Bone marrow (tissue), 2 donors: ENCODE measurements around the gene DMKN.
"Not testable (repeated sequence)": the region's sequence is repeated elsewhere in the genome, so short reads cannot be mapped to it uniquely, and the experiment has no call there.

ENCODE experiments used
- DNase-seq, 2 donors: peaks; one replicate each; lab custom pipeline; 2025; lab: John Stamatoyannopoulos, UW

The DMKN gene

DNA sequence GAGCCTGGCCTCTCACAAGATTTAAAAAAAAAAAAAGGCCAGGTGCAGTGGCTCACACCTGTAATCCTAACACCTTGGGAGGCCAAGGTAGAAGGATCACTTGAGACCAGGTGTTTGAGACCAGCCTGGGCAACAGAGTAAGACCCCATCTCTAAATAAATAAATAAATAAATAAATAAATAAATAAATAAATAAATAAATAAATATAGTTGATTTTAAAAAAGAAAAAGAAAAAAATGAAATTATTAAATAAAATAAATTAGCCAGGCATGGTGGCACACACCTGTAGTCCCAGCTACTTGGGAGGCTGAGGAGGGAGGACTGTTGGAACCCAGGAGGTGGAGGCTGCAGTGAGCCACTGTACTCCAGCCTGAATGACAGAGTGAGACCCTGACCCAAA lies 51.7 kb downstream of the DMKN start:
- not testable (repeated sequence) for DNase-seq

DNA sequence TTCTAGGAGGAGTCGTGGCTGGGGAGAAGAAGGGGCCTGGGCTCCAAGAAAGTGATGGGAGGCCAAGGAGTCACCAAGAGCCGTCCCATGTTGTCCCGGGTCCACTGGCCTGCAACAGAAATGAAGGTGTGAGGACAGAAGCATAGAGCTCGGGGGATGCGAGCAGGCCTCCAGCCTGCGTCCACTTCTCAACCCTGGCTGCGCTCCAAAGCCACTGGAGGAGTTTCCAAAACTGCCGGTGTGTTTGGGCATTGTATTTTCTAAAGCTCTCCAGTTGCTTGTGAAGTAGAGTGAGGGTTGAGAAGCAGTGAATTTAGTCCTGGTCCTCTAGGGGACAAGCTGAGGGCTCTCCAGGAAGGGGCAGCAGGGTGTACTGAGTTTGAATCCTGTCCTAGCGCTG lies 52.4 kb downstream of the DMKN start:
- no peak for DNase-seq

DNA sequence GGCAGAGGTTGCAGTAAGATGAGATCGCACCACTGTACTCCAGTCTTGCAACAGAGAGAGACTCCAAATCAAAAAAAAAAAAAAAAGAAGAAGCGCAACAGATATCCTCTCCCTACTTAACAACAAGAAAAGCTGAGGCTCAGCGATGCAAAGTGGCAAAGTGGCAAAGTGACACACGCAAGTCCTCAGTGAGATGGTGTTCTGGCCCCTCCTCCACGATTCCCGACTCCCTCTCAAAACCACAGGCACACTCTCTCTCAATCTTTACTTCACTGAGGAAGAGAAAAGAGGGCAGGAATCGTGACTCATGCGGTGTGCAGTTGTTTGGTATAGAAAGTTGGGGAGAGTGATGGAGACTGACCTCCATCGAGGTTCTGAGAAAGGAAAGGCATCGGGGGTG lies 52.8 kb downstream of the DMKN start:
- peak in 1 of 2 donors; percentile 23 for DNase-seq

DNA sequence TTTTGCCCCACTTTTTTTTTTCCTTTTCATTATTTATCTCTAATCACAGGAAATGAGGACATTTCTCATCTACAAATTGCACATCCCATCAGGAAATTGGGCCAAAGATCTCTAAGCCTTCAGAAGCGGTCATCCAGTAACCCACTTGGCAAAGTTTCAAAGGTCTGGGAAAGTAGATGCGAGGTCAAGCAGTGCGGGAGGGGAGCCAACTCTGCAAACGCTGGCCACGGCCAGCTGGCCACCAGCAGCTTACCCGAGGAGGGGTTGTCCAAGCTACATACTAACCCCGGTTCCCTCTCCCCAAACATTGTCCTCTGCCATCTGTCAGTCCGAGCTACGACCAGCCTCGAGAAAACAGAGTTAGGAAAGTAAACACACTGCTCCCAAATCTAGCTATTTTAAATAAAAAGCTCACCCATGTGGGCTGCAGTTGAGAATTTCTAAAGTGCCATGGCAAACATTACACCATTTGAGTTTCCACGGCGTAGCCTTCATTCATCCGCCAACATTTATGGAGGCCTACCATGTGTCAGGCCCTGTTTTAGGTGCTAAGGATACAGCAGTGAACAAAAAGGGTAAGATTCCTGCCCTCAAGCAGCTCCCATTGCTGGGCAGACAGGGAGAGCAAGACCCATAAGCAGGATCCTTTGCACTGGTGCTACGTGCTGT lies 53.9 kb downstream of the DMKN start:
- no peak for DNase-seq

DNA sequence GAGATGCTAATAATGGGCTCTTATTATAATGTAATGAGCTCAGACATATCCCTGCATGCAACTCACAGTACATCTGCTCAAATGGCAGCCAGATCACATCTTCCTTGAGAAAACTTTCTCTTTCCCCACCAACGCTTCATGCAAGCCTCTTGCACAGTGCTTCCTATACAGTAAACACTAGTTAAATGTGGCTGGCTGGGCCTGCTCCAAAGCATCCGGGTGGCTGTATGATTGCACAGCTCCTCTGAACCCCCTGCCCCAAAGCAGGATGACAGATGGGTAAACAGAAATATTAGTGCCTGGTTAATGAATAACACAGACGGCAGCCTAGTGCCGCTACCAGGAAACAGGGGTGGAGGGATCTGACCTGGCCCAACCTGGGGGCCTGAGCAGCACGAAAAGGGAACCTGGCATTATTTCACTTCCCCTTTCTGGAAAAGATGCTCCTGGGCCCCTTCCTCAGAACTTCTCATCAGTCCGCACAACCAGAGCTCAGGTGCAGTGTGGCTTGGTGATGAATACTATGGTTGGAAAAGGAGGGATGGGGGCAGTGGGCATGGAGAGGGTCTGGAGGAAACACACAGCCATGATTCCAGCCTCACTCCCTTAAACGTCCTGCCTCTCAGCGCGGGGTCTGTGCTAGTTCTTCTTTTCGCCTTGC lies 54.6 kb downstream of the DMKN start:
- no peak for DNase-seq

DNA sequence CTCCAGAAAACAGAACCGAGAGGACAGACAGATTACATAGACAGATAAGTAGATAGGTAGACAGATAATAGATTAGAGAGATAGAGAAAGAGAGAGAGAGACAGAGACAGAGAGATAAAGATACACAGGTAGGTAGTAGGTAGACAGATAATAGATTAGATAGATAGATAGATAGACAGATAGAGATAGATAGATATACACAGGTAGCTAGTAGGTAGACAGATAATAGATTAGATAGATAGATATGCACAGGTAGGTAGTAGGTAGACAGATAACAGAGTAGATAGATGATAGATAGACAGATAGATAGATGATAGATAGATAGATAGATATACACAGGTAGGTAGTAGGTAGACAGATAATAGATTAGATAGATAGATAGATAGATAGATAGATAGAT lies 55.3 kb downstream of the DMKN start:
- no peak for DNase-seq

DNA sequence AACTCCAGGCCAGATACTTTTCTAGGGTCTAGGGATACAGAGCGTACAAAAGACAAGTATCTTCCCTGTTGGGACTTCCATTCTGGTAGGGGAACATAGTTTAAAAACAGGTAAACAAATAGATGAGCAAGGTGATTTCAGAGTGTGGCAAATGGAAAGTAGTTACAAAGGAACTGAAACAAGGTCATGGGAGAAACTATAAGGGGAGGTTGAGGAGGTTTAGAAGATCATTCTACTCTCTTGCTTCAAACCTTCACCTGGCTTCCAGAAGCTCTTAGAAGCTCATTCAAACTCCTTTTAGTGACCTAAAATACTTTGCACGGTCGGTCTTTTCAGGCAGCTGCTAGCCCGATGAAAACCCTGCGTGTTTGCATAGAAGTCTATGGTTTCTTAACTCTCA lies 56.3 kb downstream of the DMKN start:
- no peak for DNase-seq

DNA sequence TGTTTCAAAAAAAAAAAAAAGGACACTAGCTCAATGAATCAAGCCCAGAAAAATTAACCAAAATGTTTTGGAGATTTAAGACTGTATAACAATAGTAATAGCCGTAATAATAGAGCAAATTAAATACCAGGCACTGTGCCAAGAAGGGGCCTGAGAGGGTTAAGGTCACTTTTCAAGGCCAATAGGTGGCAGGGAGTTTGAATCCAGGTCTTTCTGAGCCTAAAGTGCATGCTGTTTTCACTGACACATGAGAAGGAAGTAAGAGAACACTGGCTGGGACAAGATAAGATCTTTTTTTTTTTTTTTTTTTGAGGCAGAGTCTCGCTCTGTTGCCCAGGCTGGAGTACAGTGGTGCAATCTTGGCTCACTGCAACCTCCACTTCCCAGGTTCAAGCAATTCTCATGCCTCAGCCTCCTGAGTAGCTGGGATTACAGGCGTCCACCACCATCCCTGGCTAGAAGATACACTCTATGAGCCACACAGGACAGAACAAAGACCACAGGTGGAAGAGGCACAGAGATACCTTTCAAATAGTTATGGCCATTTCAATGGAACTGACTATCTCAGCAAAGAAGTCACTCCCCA lies 57.7 kb downstream of the DMKN start:
- DNase-seq: no peak

DNA sequence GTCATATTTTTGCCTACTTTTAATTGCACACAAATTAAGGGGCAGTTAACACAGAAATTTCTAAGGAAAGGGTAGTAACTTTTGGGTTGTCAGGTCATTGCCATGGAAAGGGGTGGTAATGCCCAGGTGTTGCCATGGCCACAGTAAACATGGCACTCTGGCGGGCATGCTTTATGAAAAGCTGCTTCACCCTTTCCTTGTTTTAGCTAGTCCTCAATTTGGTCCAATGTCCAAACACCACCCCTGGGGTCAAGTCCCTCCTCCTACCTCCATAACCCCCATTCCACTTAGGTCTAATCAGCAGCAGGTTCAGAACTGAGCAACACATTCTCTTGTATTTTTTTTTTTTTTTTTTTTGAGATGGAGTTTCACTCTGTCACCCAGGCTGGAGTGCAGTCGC lies 58.8 kb downstream of the DMKN start:
- no peak for DNase-seq

DNA sequence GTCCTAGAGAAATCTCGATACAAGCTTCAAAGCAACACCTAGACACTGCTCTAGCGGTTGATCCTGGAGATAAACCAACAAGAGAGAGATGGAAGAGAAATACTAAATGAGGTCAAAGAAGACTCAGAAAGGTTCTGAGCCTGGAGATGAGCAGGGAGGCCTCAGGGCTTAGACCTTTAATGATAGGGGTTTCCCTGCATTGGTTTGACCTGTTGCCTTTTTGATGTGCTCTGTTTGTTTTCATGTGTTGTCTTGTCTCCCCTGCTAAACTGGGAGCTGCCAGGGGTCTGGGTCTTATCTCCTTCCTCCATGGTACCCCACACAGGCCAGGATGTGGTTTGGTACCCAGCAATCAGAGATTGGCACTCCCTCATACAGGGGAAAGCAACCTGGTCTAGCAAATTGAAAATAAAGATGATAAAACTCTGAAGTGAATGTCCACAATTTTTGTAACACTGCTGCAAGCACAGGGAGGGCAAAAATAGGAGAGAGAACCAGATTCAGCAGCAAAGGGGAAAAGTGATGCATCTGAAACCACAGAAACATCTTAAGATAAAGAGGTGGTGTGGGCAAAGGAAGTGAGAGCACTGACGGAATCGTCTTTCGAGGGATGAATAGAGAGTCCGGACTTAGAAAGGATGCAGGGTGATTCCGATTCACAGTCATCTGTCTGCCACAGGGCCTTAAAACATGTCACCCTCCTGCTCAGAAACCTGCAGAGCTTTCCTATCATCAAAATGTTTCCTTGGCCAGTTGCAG lies 61.9 kb downstream of the DMKN start:
- DNase-seq: no peak

DNA sequence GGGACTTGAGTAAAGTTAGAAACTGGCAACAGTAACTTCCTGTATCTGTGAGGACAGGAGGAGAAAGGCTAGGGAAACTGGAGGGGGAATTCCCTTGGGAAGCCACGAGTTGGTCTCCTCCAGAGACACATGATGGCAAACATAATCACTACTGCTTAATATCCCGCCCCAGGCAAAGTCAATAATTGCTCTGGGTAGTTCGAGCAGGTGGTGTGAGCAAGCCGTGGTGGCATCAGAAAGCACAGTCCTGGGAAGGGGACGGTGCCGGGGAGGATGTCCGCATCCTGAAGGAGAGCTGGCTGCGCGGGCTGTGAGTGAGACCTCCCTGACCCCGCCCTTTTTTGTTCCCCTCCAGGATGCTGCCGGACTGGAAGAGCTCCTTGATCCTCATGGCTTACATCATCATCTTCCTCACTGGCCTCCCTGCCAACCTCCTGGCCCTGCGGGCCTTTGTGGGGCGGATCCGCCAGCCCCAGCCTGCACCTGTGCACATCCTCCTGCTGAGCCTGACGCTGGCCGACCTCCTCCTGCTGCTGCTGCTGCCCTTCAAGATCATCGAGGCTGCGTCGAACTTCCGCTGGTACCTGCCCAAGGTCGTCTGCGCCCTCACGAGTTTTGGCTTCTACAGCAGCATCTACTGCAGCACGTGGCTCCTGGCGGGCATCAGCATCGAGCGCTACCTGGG lies 63.9 kb downstream of the DMKN start:
- DNase-seq: no peak

DNA sequence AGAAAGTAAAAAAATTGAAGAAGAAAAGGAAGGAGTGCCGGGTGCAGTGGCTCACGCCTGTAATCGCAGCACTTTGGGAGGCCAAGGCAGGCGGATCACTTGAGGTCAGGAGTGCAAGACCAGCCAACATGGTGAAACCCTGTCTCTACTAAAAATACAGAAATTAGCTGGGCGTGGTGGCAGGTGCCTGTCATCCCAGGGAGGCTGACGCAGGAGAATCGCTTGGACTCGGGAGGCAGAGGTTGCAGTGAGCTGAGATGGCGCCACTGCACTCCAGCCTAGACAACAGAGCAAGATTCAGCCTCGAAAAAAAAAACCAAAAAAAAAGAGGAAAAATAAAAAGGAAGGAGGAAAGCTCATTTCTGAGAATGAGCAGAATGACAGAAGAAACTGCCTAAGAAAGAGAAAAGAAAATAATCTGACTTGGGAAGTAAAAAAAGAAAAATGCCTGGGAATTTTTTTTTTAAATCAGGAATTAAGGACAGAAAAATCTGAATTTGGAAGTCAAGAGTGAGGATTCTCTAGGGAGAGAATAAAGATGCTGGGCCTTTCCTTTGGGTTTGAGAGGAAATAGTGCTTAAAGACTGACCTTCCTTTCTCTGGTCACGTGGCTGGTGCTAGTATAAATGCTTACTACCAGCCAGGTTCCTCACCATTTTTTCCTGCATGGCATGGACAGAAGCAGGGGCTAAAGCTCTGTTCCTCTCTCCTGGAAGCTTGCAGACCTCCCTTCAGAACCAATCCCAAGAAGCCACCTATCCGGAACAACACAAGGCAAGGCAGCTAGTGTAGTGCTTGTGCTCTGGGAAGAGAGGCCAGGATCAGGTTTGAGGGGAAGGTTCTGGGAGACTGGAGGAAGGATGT lies 65.6 kb downstream of the DMKN start, which contains the start of gene FFAR2:
TSS of gene FFAR2 (plus strand) at position 652 of the 864 bp plus-strand sequence. CDS start 1,458 bp downstream, outside the sequence.
- no peak for DNase-seq
